IMR-90 (cell line): ENCODE data around the gene CCDC198. TPM values are rescaled to one million over a fixed set of nuclear protein-coding genes. Genes with fewer than 3 reads are reported as not detected.

Experiments
- ATAC-seq: fragments of 200-7000 bp; cut with Tn5 transposase; 2 replicates; pipeline ENCODE4 v1.9.1; 2020; ENCODE audit warnings: low read depth, mild to moderate bottlenecking, moderate library complexity
- BruUV-seq: library from RNA; stranded (reverse); fragments of 400-500 nt; replicated peaks from 2 replicates; lab custom pipeline; 2021; lab: Mats Ljungman, UMichigan
- CTCF ChIA-PET: fragments of 300-600 bp; formaldehyde crosslinking; extraction: SDS; loops from one replicate; lab custom pipeline; 2021; ENCODE audit warnings: antibody characterized with exemption; lab: Yijun Ruan, JAX
- POLR2A ChIA-PET: fragments of 300-600 bp; sonication (Branson Sonifier 250); formaldehyde crosslinking; loops from one replicate; lab custom pipeline; 2022; ENCODE audit warnings: antibody characterized with exemption; ENCODE audit not compliant: unreplicated experiment; lab: Charles Lee
- DNase-seq: peaks from one replicate; pipeline ENCODE4 v3.0.0; 2013
- H2AFZ ChIP-seq: replicated peaks from 2 replicates; pipeline ENCODE3; 2013; ENCODE audit warnings: low read length, mild to moderate bottlenecking; ENCODE audit not compliant: poor library complexity
- H2AK5ac ChIP-seq: 2 replicates; pipeline ENCODE4 v1.6.1; 2013; ENCODE audit warnings: low read depth, low read length, inconsistent platforms
- H2AK9ac ChIP-seq: replicated peaks from 2 replicates; pipeline ENCODE3; 2013; ENCODE audit warnings: mild to moderate bottlenecking, low read depth, low read length, moderate library complexity; ENCODE audit not compliant: poor library complexity
- H2BK120ac ChIP-seq: 2 replicates; pipeline ENCODE4 v1.6.1; 2013; ENCODE audit warnings: low read depth, low read length, inconsistent platforms
- H2BK15ac ChIP-seq: 3 replicates; pipeline ENCODE4 v1.6.1; 2013; ENCODE audit warnings: low read depth, low read length, inconsistent platforms
- H2BK20ac ChIP-seq: 2 replicates; pipeline ENCODE4 v1.6.1; 2013; ENCODE audit warnings: low read depth, mild to moderate bottlenecking, inconsistent platforms, low read length, moderate library complexity
- H2BK5ac ChIP-seq: 2 replicates; pipeline ENCODE4 v1.6.1; 2013; ENCODE audit warnings: mild to moderate bottlenecking, low read depth, low read length, inconsistent platforms; ENCODE audit not compliant: poor library complexity, severe bottlenecking
- H3K14ac ChIP-seq: replicated peaks from 2 replicates; pipeline ENCODE4 v1.6.1; 2013; ENCODE audit warnings: low read depth, low read length, inconsistent platforms
- H3K18ac ChIP-seq: 2 replicates; pipeline ENCODE4 v1.6.1; 2013; ENCODE audit warnings: low read depth, low read length, control low read depth
- H3K23ac ChIP-seq: 2 replicates; pipeline ENCODE4 v1.6.1; 2013; ENCODE audit warnings: low read depth, low read length, inconsistent platforms
- H3K27ac ChIP-seq: 2 replicates; pipeline ENCODE4 v1.5.1; 2013; ENCODE audit warnings: mild to moderate bottlenecking, control low read depth, low read length; ENCODE audit not compliant: insufficient read depth
- H3K27me3 ChIP-seq: 2 replicates; pipeline ENCODE4 v1.6.1; 2013; ENCODE audit warnings: low read length; ENCODE audit not compliant: control insufficient read depth, insufficient read depth
- H3K36me3 ChIP-seq: 2 replicates; pipeline ENCODE4 v1.6.1; 2013; ENCODE audit warnings: low read length, mixed read lengths; ENCODE audit not compliant: control insufficient read depth, insufficient read depth
- H3K4ac ChIP-seq: 2 replicates; pipeline ENCODE4 v1.6.1; 2013; ENCODE audit warnings: low read depth, low read length, inconsistent platforms
- H3K4me1 ChIP-seq: 2 replicates; pipeline ENCODE4 v1.6.1; 2013; ENCODE audit warnings: low read length, mixed read lengths; ENCODE audit not compliant: control insufficient read depth, insufficient read depth
- H3K4me2 ChIP-seq: 2 replicates; pipeline ENCODE4 v1.6.1; 2013; ENCODE audit warnings: low read depth, mild to moderate bottlenecking, control low read depth, low read length, moderate library complexity
- H3K4me3 ChIP-seq: 2 replicates; pipeline ENCODE4 v1.5.1; 2013; ENCODE audit warnings: low read depth, mild to moderate bottlenecking, control low read depth, low read length, moderate library complexity; ENCODE audit not compliant: insufficient read depth
- H3K56ac ChIP-seq: 2 replicates; pipeline ENCODE4 v1.6.1; 2013; ENCODE audit warnings: low read length, inconsistent platforms; ENCODE audit not compliant: insufficient read depth; ENCODE audit errors: extremely low read depth
- H3K79me1 ChIP-seq, 2 experiments: 2 replicates each; pipeline ENCODE4 v1.6.1; 2013; ENCODE audit warnings: low read length in 2 of 2, inconsistent platforms in 1 of 2, low read depth in 1 of 2
- H3K9ac ChIP-seq: 2 replicates; pipeline ENCODE4 v1.6.1; 2013; ENCODE audit warnings: low read depth, low read length, control low read depth
- H3K9me1 ChIP-seq: 2 replicates; pipeline ENCODE4 v1.6.1; 2013; ENCODE audit warnings: low read length, inconsistent platforms; ENCODE audit not compliant: insufficient read depth
- H3K9me3 ChIP-seq: 2 replicates; pipeline ENCODE4 v1.6.1; 2013; ENCODE audit warnings: low read length; ENCODE audit not compliant: control insufficient read depth, insufficient read depth
- H4K20me1 ChIP-seq: 2 replicates; pipeline ENCODE4 v1.6.1; 2013; ENCODE audit warnings: low read length, inconsistent platforms; ENCODE audit not compliant: insufficient read depth
- H4K5ac ChIP-seq: 2 replicates; pipeline ENCODE4 v1.6.1; 2013; ENCODE audit warnings: mild to moderate bottlenecking, low read depth, low read length, control low read depth
- H4K8ac ChIP-seq, 2 experiments: 2 replicates each; pipeline ENCODE4 v1.6.1; 2013; ENCODE audit warnings: low read depth in 2 of 2, low read length in 2 of 2, control low read depth in 1 of 2, inconsistent platforms in 1 of 2
- H4K91ac ChIP-seq: 2 replicates; pipeline ENCODE4 v1.6.1; 2013; ENCODE audit warnings: low read depth, low read length, inconsistent platforms; ENCODE audit not compliant: insufficient read depth
- BHLHE40 ChIP-seq: fragments of 150-350 bp; IDR thresholded peaks from 2 replicates; pipeline ENCODE4 v1.6.1; 2016; ENCODE audit warnings: mild to moderate bottlenecking, low read depth, low read length
- CEBPB ChIP-seq: IDR thresholded peaks from 2 replicates; pipeline ENCODE4 v1.6.1; 2012; ENCODE audit warnings: low read depth, low read length, improper control_type of control experiment
- CHD1 ChIP-seq: IDR thresholded peaks from 2 replicates; pipeline ENCODE4 v1.6.1; 2012; ENCODE audit warnings: low read depth, low read length, improper control_type of control experiment
- ELK1 ChIP-seq: fragments of 150-350 bp; IDR thresholded peaks from 2 replicates; pipeline ENCODE4 v1.6.1; 2016; ENCODE audit warnings: low read depth, mild to moderate bottlenecking, low read length, moderate library complexity, borderline replicate concordance
- MAFK ChIP-seq: IDR thresholded peaks from 2 replicates; pipeline ENCODE4 v1.6.1; 2012; ENCODE audit warnings: low read depth, low read length, improper control_type of control experiment
- MAZ ChIP-seq: IDR thresholded peaks from 2 replicates; pipeline ENCODE4 v1.6.1; 2012; ENCODE audit warnings: low read depth, mild to moderate bottlenecking, low read length, improper control_type of control experiment, moderate library complexity, borderline replicate concordance
- MXI1 ChIP-seq: IDR thresholded peaks from 2 replicates; pipeline ENCODE4 v1.6.1; 2012; ENCODE audit warnings: low read depth, mild to moderate bottlenecking, low read length, moderate library complexity, borderline replicate concordance
- NFE2L2 ChIP-seq: fragments of 150-350 bp; IDR thresholded peaks from 2 replicates; pipeline ENCODE4 v1.6.1; 2016; ENCODE audit warnings: low read depth, mild to moderate bottlenecking, low read length
- POLR2A ChIP-seq: IDR thresholded peaks from 2 replicates; pipeline ENCODE4 v1.6.1; 2012; ENCODE audit warnings: mild to moderate bottlenecking, low read depth, low read length
- RAD21 ChIP-seq: IDR thresholded peaks from 2 replicates; pipeline ENCODE4 v1.6.1; 2012; ENCODE audit warnings: low read length, improper control_type of control experiment
- RCOR1 ChIP-seq: IDR thresholded peaks from 2 replicates; pipeline ENCODE4 v1.6.1; 2012; ENCODE audit warnings: mild to moderate bottlenecking, low read length, improper control_type of control experiment; ENCODE audit not compliant: insufficient replicate concordance
- RFX5 ChIP-seq: IDR thresholded peaks from 2 replicates; pipeline ENCODE4 v1.8.0; 2012; ENCODE audit warnings: low read depth, mild to moderate bottlenecking, low read length, moderate library complexity
- SMC3 ChIP-seq: fragments of 150-350 bp; IDR thresholded peaks from 2 replicates; pipeline ENCODE4 v1.6.1; 2016; ENCODE audit warnings: low read depth, mild to moderate bottlenecking, antibody characterized with exemption, low read length, moderate library complexity
- WGBS, 2 experiments: methylation state at CpG; one replicate each; pipeline versions ENCODE4 v1.1.5 to v1.1.7; 2013; ENCODE audit warnings: missing lambda C conversion rate in 2 of 2; ENCODE audit not compliant: insufficient read length in 1 of 2; ENCODE audit errors: extremely low coverage in 2 of 2; 5-methylcytosine and 5-hydroxymethylcytosine counted together
- dilution Hi-C: fragments of 300-500 bp; cut with HindIII; formaldehyde crosslinking; loops from one replicate; pipeline ENCODE4 v1.14.3; 2018; ENCODE audit warnings: low sequenced_read_pairs; ENCODE audit not compliant: unreplicated experiment
- in situ Hi-C: fragments of 300-500 bp; cut with MboI; formaldehyde crosslinking; loops from 3 replicates; pipeline ENCODE4 v1.14.3; 2019; ENCODE audit warnings: low sequenced_read_pairs, inconsistent platforms, mixed read lengths
- intact Hi-C: fragments of 100-400 bp; cut with micrococcal nuclease; formaldehyde crosslinking; loops from 2 replicates; pipeline ENCODE4 v1.10.0; 2022
- polyA plus RNA-seq, 3 experiments: library from polyadenylated mRNA; depleted of rRNA; stranded (reverse); fragments of >200 nt; gene quantifications; 2 replicates each; pipeline ENCODE4 v1.2.3, GENCODE V29; 2012; ENCODE audit warnings: low replicate concordance in 1 of 3
- total RNA-seq: library from RNA; depleted of rRNA; stranded (reverse); fragments of >200 nt; gene quantifications from 2 replicates; pipeline ENCODE4 v1.2.3, GENCODE V29; 2012
- TF ChIP-seq, protein P1 (sequence below): conservative IDR thresholded peaks from 2 replicates; pipeline ENCODE4 v1.5.1; 2012; ENCODE audit warnings: mild to moderate bottlenecking, low read depth, low read length, improper control_type of control experiment

Gene CCDC198
- total and polyA plus RNA-seq, 2 of the 4 experiments (the other 2 are of a cell fraction) = not detected

DNA sequence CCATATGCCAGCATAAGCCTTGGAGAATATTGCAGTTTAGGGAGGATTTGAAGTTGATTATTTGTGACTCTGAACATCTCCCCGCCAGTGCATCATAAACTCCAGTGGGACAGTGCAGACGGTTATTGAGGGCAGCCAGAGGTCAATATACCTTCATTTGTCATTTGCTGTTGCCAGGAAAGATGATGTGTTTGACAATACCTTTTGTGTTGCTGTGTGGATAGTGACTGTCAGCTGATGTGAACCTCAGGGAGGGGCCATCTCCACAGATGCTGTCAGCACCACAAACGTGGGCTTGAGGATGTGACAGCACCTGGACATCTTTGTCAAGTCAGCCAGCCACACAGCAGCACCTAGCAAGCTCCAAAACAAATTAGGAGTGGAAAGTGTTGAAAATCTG lies 11.5 kb downstream of the CCDC198 start:
- H2BK5ac ChIP-seq = no peak overlapping the region
- in situ Hi-C loops (no loop called here), intact Hi-C loops (no loop called here), dilution Hi-C loops (no loop called here)
- H3K23ac ChIP-seq = no peak overlapping the region
- no peak overlapping the region for H3K4me2 ChIP-seq
- H2AFZ ChIP-seq = no peak overlapping the region
- H3K4me3 ChIP-seq = no peak overlapping the region
- no peak for TF ChIP-seq RCOR1
- no peak for TF ChIP-seq MXI1
- no peak for TF ChIP-seq CHD1
- TF ChIP-seq ELK1 = no peak
- no peak for TF ChIP-seq BHLHE40
- TF ChIP-seq NFE2L2 = no peak
- TF ChIP-seq MAFK = no peak
- no peak for TF ChIP-seq SMC3
- TF ChIP-seq RAD21 = no peak
- no peak for TF ChIP-seq POLR2A
- no peak for TF ChIP-seq RFX5
- no peak for TF ChIP-seq CEBPB
- TF ChIP-seq, protein P1, sequence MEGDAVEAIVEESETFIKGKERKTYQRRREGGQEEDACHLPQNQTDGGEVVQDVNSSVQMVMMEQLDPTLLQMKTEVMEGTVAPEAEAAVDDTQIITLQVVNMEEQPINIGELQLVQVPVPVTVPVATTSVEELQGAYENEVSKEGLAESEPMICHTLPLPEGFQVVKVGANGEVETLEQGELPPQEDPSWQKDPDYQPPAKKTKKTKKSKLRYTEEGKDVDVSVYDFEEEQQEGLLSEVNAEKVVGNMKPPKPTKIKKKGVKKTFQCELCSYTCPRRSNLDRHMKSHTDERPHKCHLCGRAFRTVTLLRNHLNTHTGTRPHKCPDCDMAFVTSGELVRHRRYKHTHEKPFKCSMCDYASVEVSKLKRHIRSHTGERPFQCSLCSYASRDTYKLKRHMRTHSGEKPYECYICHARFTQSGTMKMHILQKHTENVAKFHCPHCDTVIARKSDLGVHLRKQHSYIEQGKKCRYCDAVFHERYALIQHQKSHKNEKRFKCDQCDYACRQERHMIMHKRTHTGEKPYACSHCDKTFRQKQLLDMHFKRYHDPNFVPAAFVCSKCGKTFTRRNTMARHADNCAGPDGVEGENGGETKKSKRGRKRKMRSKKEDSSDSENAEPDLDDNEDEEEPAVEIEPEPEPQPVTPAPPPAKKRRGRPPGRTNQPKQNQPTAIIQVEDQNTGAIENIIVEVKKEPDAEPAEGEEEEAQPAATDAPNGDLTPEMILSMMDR = no peak
- TF ChIP-seq MAZ = no peak
- H3K9ac ChIP-seq = no peak overlapping the region
- no peak overlapping the region for H3K14ac ChIP-seq
- H4K91ac ChIP-seq = no peak overlapping the region
- DNase-seq = no peak
- H2BK15ac ChIP-seq = no peak overlapping the region
- H3K18ac ChIP-seq = no peak overlapping the region
- H4K20me1 ChIP-seq = no peaks in the 10 kb centered on the region
- POLR2A ChIA-PET = no interaction called here
- no peak overlapping the region for H2AK9ac ChIP-seq
- no peaks in the 10 kb centered on the region for H3K36me3 ChIP-seq
- no peak overlapping the region for H2BK20ac ChIP-seq
- no peaks in the 10 kb centered on the region for H3K79me1 ChIP-seq
- H2AK5ac ChIP-seq = no peak overlapping the region
- no peak overlapping the region for H3K56ac ChIP-seq
- no peaks in the 10 kb centered on the region for H3K4me1 ChIP-seq
- H3K9me3 ChIP-seq = no peaks in the 10 kb centered on the region
- no peak overlapping the region for H3K4ac ChIP-seq
- CTCF ChIA-PET = no interaction called here
- ATAC-seq = no peak
- H3K27me3 ChIP-seq = peaks cover 2% of the 10 kb centered on the region; the same call in 1 of the 2 replicates
- no peaks in the 10 kb centered on the region for H3K9me1 ChIP-seq
- BruUV-seq = no TSS peak
- H4K8ac ChIP-seq = no peak overlapping the region
- no peak overlapping the region for H4K5ac ChIP-seq
- no peak overlapping the region for H3K27ac ChIP-seq
- no peak overlapping the region for H2BK120ac ChIP-seq
- WGBS, 2 experiments = no CpG with 5 or more reads among the region's 3 CpGs
